ENCODE measurements around the gene ZC3H18.

- TF ChIP-seq CTCF (IDR thresholded peaks at IDR 0.05; ENCODE audit: low read depth, low read length, poor library complexity, severe bottlenecking) (no peak), EZH2phosphoT487 (IDR thresholded peaks at IDR 0.05; ENCODE audit: borderline replicate concordance, low read length) (no peak)
Observed at GRCh38 chr16:88593910-88594309, 23.7 kb downstream of the ZC3H18 start.
